Endothelial cell of umbilical vein (primary cell): ENCODE measurements around the gene TOGARAM2.

ENCODE experiments used
- EZH2 ChIP-seq: IDR thresholded peaks from 2 replicates; pipeline ENCODE4 v1.6.1; 2012; ENCODE audit warnings: borderline replicate concordance, low read depth, mild to moderate bottlenecking, moderate library complexity, low read length, inconsistent platforms; ENCODE audit not compliant: severe bottlenecking
- FOS ChIP-seq: IDR thresholded peaks from 2 replicates; pipeline ENCODE4 v1.6.1; 2011; ENCODE audit warnings: mild to moderate bottlenecking, low read length, moderate library complexity, borderline replicate concordance; ENCODE audit not compliant: insufficient read depth
- JUN ChIP-seq: IDR thresholded peaks from 2 replicates; pipeline ENCODE4 v1.6.1; 2011; ENCODE audit warnings: borderline replicate concordance, low read depth; ENCODE audit not compliant: insufficient read length, insufficient read depth
- MYC ChIP-seq: IDR thresholded peaks from one replicate; pipeline ENCODE4 v1.6.1; 2011; ENCODE audit warnings: mild to moderate bottlenecking, low read depth, low read length
- POLR2A ChIP-seq: IDR thresholded peaks from 2 replicates; pipeline ENCODE4 v1.6.1; 2012; ENCODE audit warnings: low read depth, mild to moderate bottlenecking, control low read depth, low read length
- POLR2AphosphoS5 ChIP-seq: IDR thresholded peaks from 2 replicates; pipeline ENCODE4 v1.6.1; 2012; ENCODE audit warnings: low read depth, mild to moderate bottlenecking, control low read depth, low read length, moderate library complexity; ENCODE audit not compliant: insufficient read depth
- TF ChIP-seq, protein P1 (sequence below), 2 donors: IDR thresholded peaks; 1 replicate in 1 of 2; 2 replicates in 1 of 2; pipeline ENCODE4 v1.5.1; 2011; ENCODE audit warnings: low read length in 2 of 2, mild to moderate bottlenecking in 2 of 2, moderate library complexity in 2 of 2, control low read depth in 1 of 2, inconsistent platforms in 1 of 2, low read depth in 1 of 2; ENCODE audit not compliant: insufficient read depth in 1 of 2; ENCODE audit errors: extremely low read depth in 1 of 2
- TF ChIP-seq, protein P2 (sequence below): IDR thresholded peaks from 2 replicates; pipeline ENCODE4 v1.6.1; 2011; ENCODE audit not compliant: insufficient read depth, insufficient read length

DNA sequence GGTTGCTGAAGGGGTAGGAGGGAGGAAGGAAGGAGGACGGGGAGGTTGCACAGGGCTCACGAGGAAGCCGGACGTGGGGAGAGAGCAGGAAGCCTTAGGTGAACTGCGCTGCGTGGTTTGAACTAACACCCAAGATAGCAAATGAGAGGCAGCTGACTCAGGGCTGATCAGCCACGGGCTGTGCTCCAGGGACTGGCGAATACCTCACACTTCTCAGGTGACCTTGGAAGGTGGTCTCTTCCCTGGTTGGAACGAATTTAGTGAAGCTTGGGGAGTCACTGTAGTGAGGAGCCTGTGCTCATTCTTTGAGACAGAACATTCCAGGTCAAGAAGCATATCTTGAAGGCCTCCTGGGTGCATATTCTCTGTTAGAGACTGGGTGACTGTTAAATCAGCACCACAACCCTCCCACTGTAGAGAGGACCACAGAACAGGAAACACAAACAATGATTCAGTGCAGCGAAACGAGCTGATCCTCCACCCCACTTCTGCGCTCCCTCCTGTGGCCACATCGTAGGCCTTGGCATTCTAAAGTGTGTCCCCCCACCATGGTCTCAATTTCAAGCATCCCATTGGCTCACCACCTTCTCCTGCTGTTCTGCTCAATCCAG is 33.8 kb downstream of the TOGARAM2 start:
- TF ChIP-seq, protein P1, sequence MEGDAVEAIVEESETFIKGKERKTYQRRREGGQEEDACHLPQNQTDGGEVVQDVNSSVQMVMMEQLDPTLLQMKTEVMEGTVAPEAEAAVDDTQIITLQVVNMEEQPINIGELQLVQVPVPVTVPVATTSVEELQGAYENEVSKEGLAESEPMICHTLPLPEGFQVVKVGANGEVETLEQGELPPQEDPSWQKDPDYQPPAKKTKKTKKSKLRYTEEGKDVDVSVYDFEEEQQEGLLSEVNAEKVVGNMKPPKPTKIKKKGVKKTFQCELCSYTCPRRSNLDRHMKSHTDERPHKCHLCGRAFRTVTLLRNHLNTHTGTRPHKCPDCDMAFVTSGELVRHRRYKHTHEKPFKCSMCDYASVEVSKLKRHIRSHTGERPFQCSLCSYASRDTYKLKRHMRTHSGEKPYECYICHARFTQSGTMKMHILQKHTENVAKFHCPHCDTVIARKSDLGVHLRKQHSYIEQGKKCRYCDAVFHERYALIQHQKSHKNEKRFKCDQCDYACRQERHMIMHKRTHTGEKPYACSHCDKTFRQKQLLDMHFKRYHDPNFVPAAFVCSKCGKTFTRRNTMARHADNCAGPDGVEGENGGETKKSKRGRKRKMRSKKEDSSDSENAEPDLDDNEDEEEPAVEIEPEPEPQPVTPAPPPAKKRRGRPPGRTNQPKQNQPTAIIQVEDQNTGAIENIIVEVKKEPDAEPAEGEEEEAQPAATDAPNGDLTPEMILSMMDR (IDR thresholded peaks at IDR 0.05; ENCODE audit: extremely low read depth in 1 of 2, insufficient read depth in 1 of 2, low read depth in 1 of 2, low read length in 2 of 2) = no peak
- TF ChIP-seq POLR2AphosphoS5 (no peak), MYC (no peak), POLR2A (no peak), JUN (no peak), EZH2 (no peak), FOS (no peak)
- TF ChIP-seq, protein P2, sequence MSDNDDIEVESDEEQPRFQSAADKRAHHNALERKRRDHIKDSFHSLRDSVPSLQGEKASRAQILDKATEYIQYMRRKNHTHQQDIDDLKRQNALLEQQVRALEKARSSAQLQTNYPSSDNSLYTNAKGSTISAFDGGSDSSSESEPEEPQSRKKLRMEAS = no peak
